Esophagus muscularis mucosa (tissue), 4 donors: ENCODE results near the gene PARP1. TPM values are rescaled to one million over a fixed set of nuclear protein-coding genes. Genes with fewer than 3 reads are reported as not detected.
"Not testable (repeated sequence)": the region's sequence is repeated elsewhere in the genome, so short reads cannot be mapped to it uniquely, and the experiment has no call there.

Source experiments
- DNase-seq: peaks from one replicate; pipeline ENCODE4 v3.0.0-alpha.2; 2017; ENCODE audit errors: extremely low spot score
- H3K27ac ChIP-seq, 4 donors: fragments of 200-600 bp; sonication (generic); replicated peaks in 1 of 4; 1 replicate in 3 of 4; 2 replicates in 1 of 4; pipeline ENCODE4 v1.5.1; 2016 to 2019; ENCODE audit warnings: mild to moderate bottlenecking in 1 of 4
- H3K27me3 ChIP-seq, 4 donors: fragments of 200-600 bp; sonication (generic); one replicate each; pipeline versions ENCODE4 v1.5.1 to v1.6.0; 2016 to 2019
- H3K36me3 ChIP-seq, 4 donors: fragments of 200-600 bp; sonication (generic); one replicate each; pipeline ENCODE4 v1.5.1; 2016 to 2019
- H3K4me1 ChIP-seq, 4 donors: fragments of 200-600 bp; sonication (generic); one replicate each; pipeline ENCODE4 v1.5.1; 2016 to 2019
- H3K4me3 ChIP-seq, 4 donors: fragments of 200-600 bp; sonication (generic); 1 replicate in 2 of 4; 2 replicates in 2 of 4; pipeline ENCODE4 v1.5.1; 2016 to 2019; ENCODE audit warnings: mild to moderate bottlenecking in 4 of 4, moderate library complexity in 1 of 4
- H3K9me3 ChIP-seq, 4 donors: fragments of 200-600 bp; sonication (generic); 1 replicate in 3 of 4; 2 replicates in 1 of 4; pipeline ENCODE4 v1.5.1; 2016 to 2019
- EP300 ChIP-seq: sonication (generic); formaldehyde crosslinking; IDR thresholded peaks from one replicate; pipeline ENCODE4 v1.6.1; 2017; ENCODE audit warnings: antibody characterized with exemption
- POLR2A ChIP-seq: fragments of 450-650 bp; IDR thresholded peaks from one replicate; pipeline ENCODE4 v1.6.1; 2017; ENCODE audit warnings: antibody characterized with exemption, moderate library complexity, mild to moderate bottlenecking, low read depth
- POLR2AphosphoS5 ChIP-seq, 2 donors: sonication (generic); formaldehyde crosslinking; IDR thresholded peaks; one replicate each; pipeline ENCODE4 v1.6.1; 2017; ENCODE audit warnings: antibody characterized with exemption in 2 of 2
- WGBS: methylation state at CpG from one replicate; pipeline ENCODE4 v1.1.5; 2018; 5-methylcytosine and 5-hydroxymethylcytosine counted together
- intact Hi-C: fragments of 100-400 bp; cut with DNase I; formaldehyde crosslinking; loops from one replicate; pipeline ENCODE4 v1.15.1; 2023
- total RNA-seq, 4 donors: library from RNA; depleted of rRNA; stranded (reverse); fragments of >200 nt; gene quantifications; one replicate each; pipeline versions ENCODE4 v1.1.0 to v1.2.1, GENCODE V29; 2016
- TF ChIP-seq, protein P1 (sequence below), 3 experiments: fragments of 200-600 bp in 2 of 3; fragments of 450-650 bp in 1 of 3; sonication (generic) in 2 of 3; IDR thresholded peaks; one replicate each; pipeline ENCODE4 v1.5.1; 2017 to 2019; ENCODE audit warnings: antibody characterized with exemption in 3 of 3, mild to moderate bottlenecking in 2 of 3, moderate library complexity in 1 of 3

The PARP1 gene
- total RNA-seq, 4 donors from 2014 or later: 103 to 136 (median 108) TPM

DNA sequence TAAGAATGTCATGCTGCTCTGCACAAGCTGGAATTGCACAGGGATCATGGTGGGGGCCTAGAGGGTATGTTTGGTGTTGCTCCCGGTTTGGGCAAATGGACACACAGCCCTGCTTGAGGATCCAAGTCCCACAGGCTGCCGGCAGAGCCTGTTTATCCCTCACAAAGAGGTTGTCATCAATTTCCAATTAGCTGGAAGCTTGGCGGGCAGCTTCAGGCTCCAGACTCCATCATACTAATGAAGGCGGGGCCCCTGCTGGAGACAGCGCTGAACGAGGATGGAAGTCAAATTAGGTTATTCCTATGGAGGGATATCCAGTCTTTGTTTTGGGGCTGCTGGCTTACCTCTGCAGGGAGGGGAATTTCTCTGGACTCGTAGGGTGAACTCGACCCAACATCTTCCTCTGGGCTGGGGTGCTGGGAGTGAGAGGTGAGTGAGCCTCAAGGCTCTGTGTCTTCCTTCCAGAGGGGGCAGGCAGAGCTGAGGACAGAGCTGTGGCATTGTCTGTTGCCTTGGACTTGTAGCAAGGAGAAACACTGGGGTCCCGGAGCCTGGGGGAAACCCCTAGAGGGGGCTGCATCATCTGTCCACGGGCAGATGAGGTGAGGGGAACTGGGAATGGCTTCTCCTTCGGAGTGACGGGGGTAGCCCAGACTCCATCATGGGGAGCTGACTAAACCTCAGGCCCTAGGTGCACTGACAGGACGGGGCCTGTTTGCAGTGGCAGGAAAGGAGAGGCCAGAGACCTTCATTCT lies 24.9 kb upstream of the PARP1 start:
- Histone ChIP-seq H3K4me1 (peaks cover 0 to 4% (median 0%) of the 10 kb centered on the region in 4 donors), H3K27me3 (peaks cover 0 to 5% (median 0%) of the 10 kb centered on the region in 4 donors), H3K4me3 (no peak overlapping the region), H3K36me3 (no peaks in the 10 kb centered on the region), H3K27ac (no peak overlapping the region), H3K9me3 (no peaks in the 10 kb centered on the region)
- TF ChIP-seq EP300 (no peak), POLR2AphosphoS5 (IDR thresholded peaks at IDR 0.05) (no peak), POLR2A (no peak)
- TF ChIP-seq, protein P1, sequence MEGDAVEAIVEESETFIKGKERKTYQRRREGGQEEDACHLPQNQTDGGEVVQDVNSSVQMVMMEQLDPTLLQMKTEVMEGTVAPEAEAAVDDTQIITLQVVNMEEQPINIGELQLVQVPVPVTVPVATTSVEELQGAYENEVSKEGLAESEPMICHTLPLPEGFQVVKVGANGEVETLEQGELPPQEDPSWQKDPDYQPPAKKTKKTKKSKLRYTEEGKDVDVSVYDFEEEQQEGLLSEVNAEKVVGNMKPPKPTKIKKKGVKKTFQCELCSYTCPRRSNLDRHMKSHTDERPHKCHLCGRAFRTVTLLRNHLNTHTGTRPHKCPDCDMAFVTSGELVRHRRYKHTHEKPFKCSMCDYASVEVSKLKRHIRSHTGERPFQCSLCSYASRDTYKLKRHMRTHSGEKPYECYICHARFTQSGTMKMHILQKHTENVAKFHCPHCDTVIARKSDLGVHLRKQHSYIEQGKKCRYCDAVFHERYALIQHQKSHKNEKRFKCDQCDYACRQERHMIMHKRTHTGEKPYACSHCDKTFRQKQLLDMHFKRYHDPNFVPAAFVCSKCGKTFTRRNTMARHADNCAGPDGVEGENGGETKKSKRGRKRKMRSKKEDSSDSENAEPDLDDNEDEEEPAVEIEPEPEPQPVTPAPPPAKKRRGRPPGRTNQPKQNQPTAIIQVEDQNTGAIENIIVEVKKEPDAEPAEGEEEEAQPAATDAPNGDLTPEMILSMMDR (IDR thresholded peaks at IDR 0.05): no peak
- DNase-seq: no peak
- intact Hi-C loops: no loop called here
- WGBS: 85% methylated on average over 10 of the region's 13 CpGs

DNA sequence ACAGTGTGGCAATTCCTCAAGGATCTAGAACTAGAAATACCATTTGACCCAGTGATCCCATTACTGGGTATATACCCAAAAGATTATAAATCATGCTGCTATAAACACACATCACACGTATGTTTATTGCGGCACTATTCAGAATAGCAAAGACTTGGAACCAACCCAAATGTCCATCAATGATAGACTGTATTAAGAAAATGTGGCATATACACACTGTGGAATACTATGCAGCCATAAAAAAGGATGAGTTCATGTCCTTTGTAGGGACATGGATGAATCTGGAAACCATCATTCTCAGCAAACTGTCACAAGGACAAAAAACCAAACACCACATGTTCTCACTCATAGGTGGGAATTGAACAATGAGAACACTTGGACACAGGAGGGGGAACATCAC lies 24.0 kb upstream of the PARP1 start:
- H3K4me3 ChIP-seq, H3K36me3 ChIP-seq, H3K9me3 ChIP-seq, intact Hi-C loops, H3K27me3 ChIP-seq, H3K27ac ChIP-seq, DNase-seq, H3K4me1 ChIP-seq: not testable (repeated sequence)
- WGBS: 73% methylated on average over 2 of the region's 2 CpGs

DNA sequence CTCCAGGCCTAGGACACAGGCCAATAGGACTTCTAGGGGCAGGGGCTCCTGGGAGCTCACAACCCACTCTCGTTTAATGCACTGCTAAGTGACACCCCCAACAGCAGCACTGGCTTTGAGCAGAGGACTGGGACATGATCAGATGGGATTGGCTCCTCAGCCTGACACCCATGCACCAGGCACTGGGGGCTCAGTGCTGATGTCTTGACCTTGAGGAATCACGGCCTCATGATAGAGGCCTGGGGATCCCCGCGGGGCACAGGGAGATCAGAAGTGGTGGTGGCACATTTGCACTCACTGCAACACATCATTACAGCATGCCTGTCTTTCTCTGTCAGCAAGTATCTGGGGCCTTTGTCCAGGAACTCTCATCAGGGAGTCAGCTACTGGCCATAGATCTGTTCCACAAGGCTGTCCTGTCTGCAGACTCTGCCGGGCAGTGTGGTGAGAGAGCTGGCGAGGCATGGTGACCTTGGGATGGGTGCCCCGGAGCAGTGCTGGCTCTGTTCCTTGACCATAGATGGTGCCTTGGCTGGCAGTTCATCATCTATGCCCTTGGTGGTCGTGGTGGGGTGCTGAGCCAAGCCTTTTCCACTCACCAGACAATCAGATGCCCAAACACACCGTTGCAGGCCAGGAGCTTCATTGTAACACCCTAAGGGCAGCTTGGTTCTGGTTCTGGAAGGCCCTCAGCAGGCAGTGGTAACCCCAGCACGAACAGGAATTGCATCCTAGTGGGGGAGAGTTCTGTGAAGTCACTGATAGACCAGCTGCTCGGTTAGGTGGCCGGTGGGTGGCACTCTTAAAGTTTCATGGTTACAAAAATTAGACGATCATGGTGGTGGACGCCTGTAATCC lies 22.2 kb upstream of the PARP1 start:
- Histone ChIP-seq H3K4me3 (no peak overlapping the region), H3K9me3 (no peaks in the 10 kb centered on the region), H3K4me1 (peaks cover 0 to 8% (median 4%) of the 10 kb centered on the region in 4 donors), H3K27me3 (no peaks in the 10 kb centered on the region), H3K27ac (no peak overlapping the region), H3K36me3 (no peaks in the 10 kb centered on the region)
- WGBS: 92% methylated on average over 5 of the region's 14 CpGs
- intact Hi-C loops: no loop called here
- TF ChIP-seq POLR2A (no peak), POLR2AphosphoS5 (IDR thresholded peaks at IDR 0.05) (no peak), EP300 (no peak)
- TF ChIP-seq, protein P1 (IDR thresholded peaks at IDR 0.05): no peak
- DNase-seq: no peak

DNA sequence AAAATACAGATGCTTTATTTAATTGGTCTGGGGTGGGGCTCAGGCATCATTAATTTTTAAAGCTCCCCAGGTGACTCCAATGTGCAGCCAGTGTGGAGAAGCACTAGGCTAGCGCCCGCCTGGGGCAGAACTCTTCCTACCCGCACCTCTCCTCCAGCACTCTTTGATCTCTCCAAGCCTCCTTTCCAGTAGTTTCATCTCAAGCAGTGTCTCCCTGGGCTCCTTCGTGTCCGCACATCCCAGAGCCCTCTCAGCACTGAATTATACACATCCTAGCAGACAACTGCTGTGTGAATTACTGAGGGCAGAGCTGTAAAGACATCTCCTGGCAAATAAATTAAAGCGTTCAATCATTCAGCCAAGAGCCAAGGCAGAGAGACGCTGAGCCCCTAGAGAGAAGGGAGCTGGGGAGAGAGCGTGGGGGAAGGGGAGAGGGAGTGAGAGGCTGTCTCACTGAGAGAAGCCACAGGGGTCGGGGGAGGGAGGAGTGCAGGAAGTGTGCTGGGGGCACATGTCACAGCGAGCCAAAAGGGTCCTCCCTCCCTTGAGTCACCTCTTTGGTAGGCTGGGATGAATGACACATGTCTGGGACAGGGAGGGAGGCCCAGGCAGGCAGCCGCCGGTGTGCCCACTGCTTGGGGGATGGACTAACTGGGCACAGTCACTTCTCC lies 21.0 kb upstream of the PARP1 start:
- intact Hi-C loops: no loop called here
- H3K36me3 ChIP-seq: no peaks in the 10 kb centered on the region
- peaks cover 0 to 18% (median 13%) of the 10 kb centered on the region in 4 donors for H3K4me1 ChIP-seq
- WGBS: 62% methylated on average over 10 of the region's 12 CpGs
- no peak for TF ChIP-seq EP300
- TF ChIP-seq POLR2AphosphoS5 (IDR thresholded peaks at IDR 0.05): no peak
- TF ChIP-seq, protein P1 (IDR thresholded peaks at IDR 0.05): no peak
- no peak for TF ChIP-seq POLR2A
- DNase-seq: no peak
- no peaks in the 10 kb centered on the region for H3K9me3 ChIP-seq
- H3K27me3 ChIP-seq: no peaks in the 10 kb centered on the region
- no peak overlapping the region for H3K4me3 ChIP-seq
- H3K27ac ChIP-seq: no peak overlapping the region

DNA sequence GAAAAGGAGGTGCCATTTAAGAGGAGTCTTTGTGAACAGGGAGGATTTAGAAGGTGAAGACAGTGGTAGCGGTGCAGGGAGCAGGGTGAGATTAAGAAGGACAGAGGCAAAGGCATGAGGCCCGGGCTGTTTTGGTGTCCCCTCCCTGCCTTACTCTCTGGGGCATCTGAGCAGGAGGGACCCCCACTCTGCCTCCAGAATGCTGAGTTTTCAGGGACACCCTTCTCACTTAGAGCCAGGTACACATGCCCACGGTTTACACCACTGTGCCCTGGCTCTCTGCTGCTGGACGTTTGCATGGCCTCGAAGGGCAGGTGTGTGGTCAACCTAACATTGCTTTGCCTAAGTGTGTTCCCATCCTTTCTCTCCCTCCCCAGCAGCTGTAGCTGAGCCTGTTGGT lies 20.5 kb upstream of the PARP1 start:
- 74% methylated on average over 4 of the region's 5 CpGs for WGBS
- Histone ChIP-seq H3K36me3 (no peaks in the 10 kb centered on the region), H3K27ac (no peak overlapping the region), H3K4me3 (no peak overlapping the region), H3K27me3 (no peaks in the 10 kb centered on the region), H3K9me3 (no peaks in the 10 kb centered on the region), H3K4me1 (peaks cover 0 to 18% (median 13%) of the 10 kb centered on the region in 4 donors)
- no peak for TF ChIP-seq EP300
- TF ChIP-seq, protein P1 (IDR thresholded peaks at IDR 0.05): no peak
- no peak for TF ChIP-seq POLR2A
- no peak for TF ChIP-seq POLR2AphosphoS5 (IDR thresholded peaks at IDR 0.05)
- intact Hi-C loops: no loop called here
- no peak for DNase-seq
